LNCAP (cell line): ENCODE measurements around the gene FGF4.

Experiments
- TF ChIP-seq, protein P1 (sequence below): fragments of 450-650 bp; IDR thresholded peaks from 2 replicates; pipeline ENCODE4 v1.5.1; 2017; ENCODE audit warnings: mild to moderate bottlenecking

Gene FGF4

DNA sequence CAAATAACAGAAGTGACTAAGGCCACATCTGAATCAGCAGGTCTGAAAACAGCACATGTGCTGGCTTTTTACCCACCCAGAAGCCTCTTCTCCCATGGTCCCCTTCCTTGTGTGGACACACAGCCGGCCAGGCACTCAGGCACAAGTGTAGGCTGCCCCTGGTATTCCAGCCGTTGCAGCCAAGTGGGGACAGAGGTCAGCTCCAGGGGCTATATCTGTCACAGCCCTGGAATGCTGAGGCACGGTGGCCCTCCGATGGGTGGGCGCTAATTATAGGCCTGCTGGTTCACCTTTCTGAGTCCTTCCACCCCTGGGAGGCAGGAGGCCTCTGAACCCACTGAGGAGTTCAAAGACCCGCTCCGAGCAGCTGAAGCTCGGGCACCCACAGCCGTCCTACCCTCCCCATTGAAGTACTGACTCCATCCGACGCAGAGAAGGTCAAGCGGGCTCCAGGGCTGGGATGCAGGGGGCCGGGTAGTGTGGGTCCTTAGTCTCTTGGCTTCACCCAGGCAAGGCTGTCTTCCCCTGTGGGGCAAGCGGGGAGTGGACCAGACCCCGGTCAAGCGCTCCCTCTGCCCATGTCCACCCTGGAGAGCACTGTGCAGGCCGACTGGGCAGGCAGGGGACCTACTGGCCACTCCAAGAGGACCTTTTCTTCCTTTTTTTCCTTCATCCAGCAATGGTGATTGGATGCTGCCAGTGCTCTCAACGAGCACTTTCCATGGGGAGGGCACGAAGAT lies 29.8 kb upstream of the FGF4 start:
- TF ChIP-seq, protein P1, sequence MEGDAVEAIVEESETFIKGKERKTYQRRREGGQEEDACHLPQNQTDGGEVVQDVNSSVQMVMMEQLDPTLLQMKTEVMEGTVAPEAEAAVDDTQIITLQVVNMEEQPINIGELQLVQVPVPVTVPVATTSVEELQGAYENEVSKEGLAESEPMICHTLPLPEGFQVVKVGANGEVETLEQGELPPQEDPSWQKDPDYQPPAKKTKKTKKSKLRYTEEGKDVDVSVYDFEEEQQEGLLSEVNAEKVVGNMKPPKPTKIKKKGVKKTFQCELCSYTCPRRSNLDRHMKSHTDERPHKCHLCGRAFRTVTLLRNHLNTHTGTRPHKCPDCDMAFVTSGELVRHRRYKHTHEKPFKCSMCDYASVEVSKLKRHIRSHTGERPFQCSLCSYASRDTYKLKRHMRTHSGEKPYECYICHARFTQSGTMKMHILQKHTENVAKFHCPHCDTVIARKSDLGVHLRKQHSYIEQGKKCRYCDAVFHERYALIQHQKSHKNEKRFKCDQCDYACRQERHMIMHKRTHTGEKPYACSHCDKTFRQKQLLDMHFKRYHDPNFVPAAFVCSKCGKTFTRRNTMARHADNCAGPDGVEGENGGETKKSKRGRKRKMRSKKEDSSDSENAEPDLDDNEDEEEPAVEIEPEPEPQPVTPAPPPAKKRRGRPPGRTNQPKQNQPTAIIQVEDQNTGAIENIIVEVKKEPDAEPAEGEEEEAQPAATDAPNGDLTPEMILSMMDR = no peak

DNA sequence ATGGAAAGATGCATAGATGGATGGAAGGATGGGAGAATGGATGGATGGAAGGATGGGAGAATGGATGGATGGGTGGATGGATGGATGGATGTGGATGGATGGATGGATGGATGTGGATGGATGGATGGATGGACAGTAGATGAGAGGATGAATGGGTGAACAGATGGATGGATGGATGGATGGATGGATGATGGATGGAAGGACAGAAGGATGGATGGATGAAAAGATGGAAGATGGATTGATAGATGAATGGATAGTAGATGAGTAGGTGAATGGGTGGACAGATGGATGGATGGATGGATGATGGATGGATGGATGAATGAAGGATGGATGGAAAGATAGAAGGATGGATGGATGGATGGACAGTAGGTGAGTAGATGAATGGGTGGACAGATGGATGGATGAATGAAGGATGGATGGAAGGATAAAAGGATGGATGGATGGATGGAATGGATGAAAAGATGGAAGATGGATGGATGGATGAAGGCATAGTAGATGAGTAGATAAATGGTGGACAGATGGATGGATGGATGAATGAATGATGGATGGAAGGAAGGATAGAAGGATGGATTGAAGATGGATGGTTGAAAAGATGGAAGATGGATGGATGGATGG lies 28.6 kb upstream of the FGF4 start:
- TF ChIP-seq, protein P1 = no peak

DNA sequence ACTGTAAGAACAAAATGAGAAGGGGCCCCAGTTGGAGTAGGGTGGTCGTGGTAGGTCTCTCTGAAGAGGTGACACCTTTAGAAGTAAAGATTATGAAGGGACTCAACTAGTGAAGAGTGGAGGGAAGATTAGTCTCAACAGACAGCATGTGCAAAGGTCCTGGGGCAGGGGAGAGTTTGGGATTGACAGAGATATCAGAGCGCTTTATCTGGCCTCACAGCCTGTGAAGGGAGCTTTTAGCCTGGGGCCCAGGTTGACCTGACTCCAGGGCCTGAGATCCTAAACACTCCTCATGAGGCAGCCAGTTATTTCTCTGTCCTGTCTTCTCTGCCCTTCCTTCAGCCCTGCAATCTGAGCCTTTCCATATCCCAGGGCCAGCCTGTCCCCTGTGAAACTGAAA lies 27.9 kb upstream of the FGF4 start:
- TF ChIP-seq, protein P1 = no peak

DNA sequence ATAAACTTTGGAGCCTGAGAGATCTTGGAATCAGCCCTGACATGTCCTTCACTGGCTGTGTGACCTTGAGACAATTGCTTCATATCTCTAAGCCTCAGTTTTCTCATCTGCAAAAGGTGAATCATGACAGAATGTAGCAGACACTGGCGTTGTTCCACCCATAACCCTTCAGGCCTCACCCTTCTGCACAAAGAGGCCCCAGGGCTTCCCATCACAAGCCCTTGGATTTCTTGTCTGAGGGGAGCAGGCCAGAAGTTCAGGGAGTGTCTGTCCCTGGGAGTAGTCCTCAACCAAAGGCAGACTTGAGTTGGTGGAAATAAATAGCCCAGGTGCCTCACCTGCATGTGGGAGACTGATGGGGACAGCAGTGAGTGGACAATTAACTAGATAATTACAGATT lies 27.4 kb upstream of the FGF4 start:
- TF ChIP-seq, protein P1 = no peak

DNA sequence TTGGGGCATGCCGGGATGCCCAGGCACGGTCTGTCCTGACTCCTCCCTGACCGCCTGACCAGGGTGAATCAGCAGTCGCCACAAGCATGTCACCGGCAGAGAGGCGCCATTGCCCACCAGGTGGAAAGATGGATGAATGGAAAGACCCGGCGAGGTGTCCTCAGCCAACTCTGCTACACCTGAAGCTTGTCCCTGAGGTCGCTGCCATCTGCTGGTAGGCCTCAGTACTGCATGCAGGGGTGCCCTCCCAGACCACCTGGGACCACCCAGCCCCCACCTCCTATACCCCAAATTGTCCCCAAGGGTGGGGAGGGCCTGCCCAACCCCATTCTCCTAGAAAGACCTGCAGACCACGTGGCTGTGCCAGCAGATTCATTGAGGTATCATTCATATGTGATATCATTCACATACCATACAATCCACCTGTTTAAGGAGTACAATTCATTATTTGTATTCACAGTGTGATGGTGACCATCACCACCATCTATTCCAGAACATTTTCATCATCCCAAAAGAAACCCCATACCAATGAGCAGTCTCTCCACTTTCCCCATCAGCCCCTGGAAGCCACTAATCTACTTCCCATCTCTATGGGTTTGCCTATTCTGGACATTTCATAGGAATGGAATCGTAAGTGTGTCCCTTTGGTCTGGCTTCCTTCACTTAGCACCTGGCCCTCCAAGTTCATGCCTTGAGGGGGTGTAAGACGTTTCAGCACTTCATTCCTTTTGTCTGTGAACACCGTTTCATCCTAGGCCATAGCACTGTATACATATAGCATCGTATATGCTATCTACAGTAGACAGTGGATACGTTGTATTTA lies 26.6 kb upstream of the FGF4 start:
- TF ChIP-seq, protein P1 = peak; percentile 86

DNA sequence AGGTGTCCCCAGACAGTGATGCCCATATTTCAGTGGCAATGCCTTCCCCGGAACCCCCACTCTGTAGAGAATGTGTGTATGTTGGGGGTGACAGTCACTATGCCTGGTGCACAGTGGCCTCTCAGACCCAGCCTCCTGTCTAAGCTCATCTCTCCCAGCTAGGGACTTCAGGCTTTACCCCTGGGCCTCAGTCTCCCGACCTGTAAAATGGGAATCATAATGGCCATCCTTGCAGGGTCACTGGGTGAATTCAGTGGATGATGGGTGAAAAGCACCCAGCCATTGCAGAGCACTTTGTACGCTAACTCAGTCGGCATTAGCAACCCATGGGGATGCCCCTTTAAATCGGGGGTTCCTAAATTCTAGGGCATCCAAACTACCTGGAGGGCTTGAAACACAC lies 25.1 kb upstream of the FGF4 start:
- TF ChIP-seq, protein P1 = no peak

DNA sequence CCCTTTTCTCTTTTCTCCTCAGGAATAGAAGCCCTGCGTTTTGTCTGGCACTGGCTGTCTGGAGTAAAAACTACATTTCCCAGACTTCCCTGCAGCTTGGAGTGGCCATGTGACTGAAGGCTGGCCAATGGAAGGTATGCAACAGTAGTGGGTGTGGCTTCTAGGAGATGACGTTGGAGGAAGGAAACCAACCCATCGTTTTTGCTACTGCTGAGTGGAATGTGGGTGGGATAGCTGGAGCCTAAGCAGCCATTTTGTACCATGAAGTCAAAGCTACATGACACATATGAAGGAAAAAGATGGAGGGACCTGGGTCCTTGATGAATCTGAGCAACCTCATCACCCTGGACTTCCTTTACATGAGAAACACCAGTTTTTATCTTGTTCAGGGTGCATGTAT lies 24.4 kb upstream of the FGF4 start:
- TF ChIP-seq, protein P1 = no peak
